RKO (cell line): ENCODE measurements around the gene DLX3.
"Not testable (repeated sequence)": the region's sequence is repeated elsewhere in the genome, so short reads cannot be mapped to it uniquely, and the experiment has no call there.

Source experiments
- DNase-seq: peaks from one replicate; pipeline ENCODE4 v3.0.0-alpha.2; 2016; ENCODE audit warnings: low spot score

The DLX3 gene

DNA sequence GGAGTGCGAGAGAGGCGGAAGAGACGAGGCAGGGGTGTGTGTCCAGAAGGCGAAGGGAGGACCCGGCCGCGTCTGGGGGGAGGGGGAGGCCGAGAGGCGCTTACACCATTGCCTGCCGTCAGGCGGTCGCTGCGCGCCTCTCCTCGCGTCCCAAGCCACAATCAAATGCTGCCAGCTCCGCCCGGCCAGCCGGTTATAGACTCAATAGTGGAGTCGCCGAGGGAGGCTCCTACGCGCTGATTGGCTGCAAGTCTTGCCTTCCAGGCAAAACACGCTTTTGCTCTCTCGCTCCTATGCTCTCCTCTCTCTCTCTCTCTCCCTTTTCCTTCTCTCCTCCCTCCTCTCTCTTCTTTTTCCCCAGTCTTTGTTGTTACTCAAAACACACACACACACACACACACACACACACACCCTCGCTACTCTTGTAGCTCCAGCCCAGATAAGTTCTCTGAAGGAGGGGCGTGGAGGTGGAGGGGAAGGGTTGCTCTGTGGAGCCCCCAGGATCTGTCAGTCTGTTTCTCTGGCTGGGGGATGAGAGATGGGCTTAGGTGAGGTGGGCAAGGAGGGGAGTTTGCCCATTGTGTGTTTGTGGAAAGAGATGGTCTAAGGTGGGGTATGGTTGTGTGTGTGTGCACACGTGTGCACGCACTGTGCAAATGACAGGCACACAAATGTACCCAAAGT, at the start of gene DLX3:
Gene DLX3, minus strand, starts transcription at position 170 of the 684 bp plus-strand sequence. CDS start 226 bp downstream, outside the sequence.
- no peak for DNase-seq

DNA sequence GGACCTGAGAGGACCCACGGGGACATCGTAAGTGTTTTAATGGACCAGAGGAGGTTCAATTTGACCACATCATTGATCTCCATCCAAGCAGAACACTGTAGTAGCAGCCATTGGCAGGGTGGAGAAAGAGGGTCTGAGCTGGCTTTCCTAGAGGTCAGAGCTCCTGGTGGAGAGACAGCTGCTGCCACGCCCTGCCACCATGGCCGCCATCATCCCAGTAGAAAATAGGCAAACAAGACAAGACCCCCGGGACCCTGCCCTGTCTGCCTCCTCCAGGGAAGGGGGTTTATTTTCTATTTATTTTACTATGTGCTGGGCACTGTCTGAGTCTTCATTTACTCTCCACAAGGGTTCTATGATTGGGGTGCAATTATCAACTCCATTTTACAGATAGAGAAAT, 49.5 kb upstream of the DLX3 start:
- no peak for DNase-seq

- no peak for DNase-seq
Measured at GRCh38 chr17:50043290-50044148, 48.5 kb upstream of the DLX3 start.

- DNase-seq, result no peak
Measured at GRCh38 chr17:50042211-50042610, 47.2 kb upstream of the DLX3 start.

DNA sequence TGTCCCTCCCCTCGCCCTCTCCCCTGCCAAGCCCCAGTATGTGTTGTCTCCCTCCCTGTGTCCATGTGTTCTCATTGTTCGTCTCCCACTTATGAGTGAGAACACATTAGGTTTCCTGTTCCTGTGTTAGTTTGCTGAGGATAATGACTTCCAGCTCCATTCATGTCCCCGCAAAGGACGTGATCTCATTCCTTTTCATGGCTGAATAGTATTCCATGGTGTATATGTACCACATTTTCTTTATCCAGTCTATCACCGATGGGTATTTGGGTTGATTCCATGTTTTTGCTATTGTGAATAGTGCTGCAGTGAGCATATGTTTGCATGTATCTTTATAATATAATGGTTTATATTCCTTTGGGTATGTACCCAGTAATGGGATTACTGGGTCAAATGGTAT, 45.5 kb upstream of the DLX3 start:
- not testable (repeated sequence) for DNase-seq

DNA sequence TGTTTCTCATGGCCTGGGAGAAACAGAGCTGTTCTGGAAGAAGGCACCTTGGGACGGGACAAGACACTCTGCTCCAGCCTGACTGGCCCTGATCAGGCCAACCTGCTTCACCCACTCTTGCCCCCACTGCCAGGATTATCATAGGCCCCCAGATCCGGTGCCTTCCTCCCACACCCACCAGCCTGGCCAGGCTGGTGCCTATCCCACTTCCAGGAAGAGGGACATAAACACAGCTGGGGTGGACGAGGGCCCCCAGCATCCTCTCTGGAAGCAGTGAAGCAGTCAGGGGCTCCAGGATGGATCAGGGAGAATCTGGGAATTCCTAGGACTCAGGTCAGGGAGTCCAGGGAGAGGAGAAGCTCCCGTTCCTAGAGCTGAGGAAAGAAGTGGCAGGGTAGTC, 44.0 kb upstream of the DLX3 start:
- DNase-seq, result no peak

- no peak for DNase-seq
Measured at GRCh38 chr17:50037321-50038107, 42.5 kb upstream of the DLX3 start.

GRCh38 chr17:50036455-50037261, 41.6 kb upstream of the DLX3 start:
- DNase-seq, result no peak

DNA sequence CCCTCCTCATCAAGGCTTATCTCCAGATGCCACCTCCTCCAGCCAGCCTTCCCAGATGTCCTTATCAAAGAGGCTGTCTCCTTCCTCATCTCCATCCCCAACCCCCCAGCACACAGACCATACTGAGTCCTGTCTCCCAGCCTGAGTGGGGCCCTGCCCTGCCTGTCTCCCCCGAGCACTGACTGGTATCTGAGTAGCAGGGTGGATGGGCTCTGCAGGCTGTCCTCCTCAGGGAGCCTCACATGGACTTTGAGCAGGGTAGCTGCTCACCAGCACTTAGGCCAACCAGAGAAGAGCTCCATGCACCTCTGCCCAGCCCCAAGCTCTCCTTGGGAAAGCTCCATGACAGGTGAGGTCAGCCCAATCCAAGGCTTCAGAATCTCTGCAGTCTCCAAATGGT, 40.9 kb upstream of the DLX3 start:
- no peak for DNase-seq

GRCh38 chr17:50035421-50035879, 40.4 kb upstream of the DLX3 start:
- no peak for DNase-seq

DNA sequence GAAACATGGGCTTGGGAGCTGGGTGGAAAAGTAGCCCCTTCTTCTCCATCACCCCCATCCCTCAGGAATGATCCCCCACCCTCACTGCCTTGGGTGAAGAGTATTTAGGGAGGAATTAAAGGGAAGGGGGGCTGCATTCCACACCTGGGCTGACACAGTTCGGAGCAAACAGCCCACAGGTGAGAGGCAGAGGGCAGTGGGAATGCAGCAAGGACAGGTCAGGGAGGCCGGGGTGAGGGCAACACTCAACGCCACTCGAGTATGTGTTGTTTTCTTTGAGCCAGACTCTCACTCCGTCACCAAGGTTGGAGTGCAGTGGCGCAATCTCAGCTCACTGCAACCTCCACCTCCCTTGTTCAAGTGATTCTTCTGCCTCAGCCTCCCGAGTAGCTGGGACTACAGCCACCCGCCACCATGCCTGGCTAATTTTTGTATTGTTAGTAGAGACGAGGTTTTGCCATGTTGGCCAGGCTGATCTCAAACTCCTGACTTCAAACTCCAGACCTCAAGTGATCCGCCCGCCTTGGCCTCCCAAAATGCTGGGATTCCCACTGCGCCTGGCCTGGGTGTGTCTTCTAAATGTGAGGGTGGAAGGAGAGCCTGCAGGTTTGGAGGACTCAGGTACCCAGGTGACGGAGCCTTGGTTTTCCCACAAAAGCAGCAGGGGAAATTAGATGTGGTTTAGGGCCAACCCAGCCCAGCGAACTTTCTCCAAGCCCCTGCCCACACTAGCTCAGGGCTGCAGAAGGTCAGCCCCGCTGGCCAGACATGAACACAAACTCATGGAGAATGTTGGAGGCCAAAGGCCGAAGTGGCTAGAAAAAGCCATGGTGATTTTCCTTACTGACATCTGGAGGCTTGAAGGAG, 39.7 kb upstream of the DLX3 start:
- no peak for DNase-seq

DNA sequence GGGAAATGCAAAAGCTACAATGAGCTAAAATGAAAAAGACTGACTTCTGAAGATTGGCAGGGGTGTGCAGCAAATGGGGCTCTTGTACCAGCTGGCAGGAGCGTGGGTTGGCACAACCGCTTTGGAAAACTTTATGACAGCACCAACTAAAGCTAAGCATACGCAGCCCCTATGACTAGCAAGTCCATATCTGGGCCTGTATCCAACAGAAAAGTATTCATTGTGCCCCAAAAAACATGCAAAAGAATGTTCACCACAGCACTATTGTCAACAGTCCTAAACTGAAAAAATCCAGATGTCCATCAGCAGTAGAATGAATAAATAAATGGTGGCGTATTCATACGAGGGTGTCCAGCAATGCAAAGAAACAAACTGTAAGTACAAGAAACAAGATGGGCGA, 38.3 kb upstream of the DLX3 start:
- DNase-seq, result no peak

DNA sequence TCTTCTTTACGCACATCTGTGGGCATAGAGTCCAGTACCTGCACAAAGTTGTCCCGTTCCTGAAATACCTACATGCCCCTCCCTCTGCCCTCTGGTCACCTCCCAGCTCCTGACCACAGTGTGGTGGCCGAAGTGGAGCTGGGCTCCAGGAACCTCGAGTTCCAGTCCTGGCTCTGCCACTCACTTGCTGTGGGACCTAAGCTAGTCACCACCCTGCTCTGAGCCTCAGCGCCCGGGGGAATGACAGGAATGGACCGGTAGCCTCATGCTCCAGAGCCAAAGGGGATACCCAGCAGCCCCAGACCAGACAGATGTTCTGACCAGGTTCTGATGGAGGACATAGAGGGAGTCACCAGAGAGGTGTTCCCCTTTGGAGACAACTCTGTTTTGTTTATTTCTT, 34.2 kb upstream of the DLX3 start:
- DNase-seq, result no peak

- DNase-seq, result no peak
Measured at GRCh38 chr17:50028736-50029120, 33.7 kb upstream of the DLX3 start.

DNA sequence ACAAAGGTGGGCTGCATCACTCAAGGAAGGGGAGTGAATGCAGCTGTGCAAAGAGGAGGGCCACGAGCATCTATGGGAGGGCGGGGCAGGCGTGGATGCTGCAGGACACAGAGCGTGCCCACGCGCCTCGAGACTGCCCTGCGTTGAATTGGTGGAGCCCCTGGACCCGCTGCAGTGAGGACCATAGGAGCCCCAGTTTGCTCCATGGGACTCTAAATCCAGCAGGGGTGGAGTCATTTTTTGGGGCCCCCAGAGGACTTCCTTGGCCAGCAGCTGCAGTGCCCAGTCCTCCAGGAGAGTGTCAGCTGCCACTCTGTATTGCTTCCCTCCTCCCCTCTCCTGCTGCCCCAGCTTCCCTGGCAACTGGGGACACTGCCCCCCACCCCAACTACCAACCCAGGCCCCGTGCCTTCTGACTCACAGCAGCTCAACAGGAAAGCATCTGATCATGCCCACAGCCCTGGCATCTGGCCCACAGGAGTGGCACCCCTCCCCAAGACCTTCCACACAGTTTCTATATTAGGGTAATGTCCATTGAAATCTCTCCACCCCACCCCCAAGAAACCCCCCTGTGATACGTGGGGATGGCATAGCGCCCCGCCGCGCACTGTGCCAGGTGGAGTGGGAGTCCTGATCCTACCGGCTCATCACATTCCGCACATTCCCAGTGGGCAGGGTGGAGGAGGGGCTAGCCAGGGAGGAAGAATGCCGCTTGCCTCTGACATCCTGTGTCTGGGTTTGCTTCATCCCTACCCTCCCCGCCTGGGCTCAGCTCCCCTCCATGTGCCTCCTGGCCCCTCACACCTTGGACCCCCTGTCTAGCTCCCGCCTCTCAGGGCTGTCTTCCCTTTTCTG, 33.1 kb upstream of the DLX3 start:
- DNase-seq, result no peak

GRCh38 chr17:50027172-50027880, 32.3 kb upstream of the DLX3 start:
- peak; percentile 93 for DNase-seq

GRCh38 chr17:50026837-50027171, 31.8 kb upstream of the DLX3 start:
- peak; percentile 86 for DNase-seq

GRCh38 chr17:50026046-50026675, 31.1 kb upstream of the DLX3 start:
- no peak for DNase-seq

GRCh38 chr17:50024808-50025207, 29.8 kb upstream of the DLX3 start:
- DNase-seq, result no peak
